Osteoblast (primary cell): ENCODE data around the gene AGRP. TPM values are rescaled to one million over a fixed set of nuclear protein-coding genes. Genes with fewer than 3 reads are reported as not detected.

Experiments
- DNase-seq: peaks from one replicate; pipeline ENCODE4 v3.0.0; 2011; ENCODE audit warnings: low spot score, mixed read lengths; ENCODE audit not compliant: insufficient read length; ENCODE audit errors: missing footprints
- H2AFZ ChIP-seq: 2 replicates; pipeline ENCODE4 v1.6.0; 2011; ENCODE audit warnings: mild to moderate bottlenecking, low read length
- H3K27ac ChIP-seq: 2 replicates; pipeline ENCODE4 v1.5.1; 2011; ENCODE audit warnings: mild to moderate bottlenecking, low read depth, low read length, moderate library complexity
- H3K27me3 ChIP-seq: 2 replicates; pipeline ENCODE4 v1.6.0; 2012; ENCODE audit warnings: mild to moderate bottlenecking, control low read depth, inconsistent platforms, low read length, moderate library complexity; ENCODE audit not compliant: insufficient read depth
- H3K36me3 ChIP-seq: 2 replicates; pipeline ENCODE4 v1.5.1; 2011; ENCODE audit warnings: mild to moderate bottlenecking, low read length, control low read depth, moderate library complexity; ENCODE audit not compliant: insufficient read depth
- H3K4me1 ChIP-seq: 2 replicates; pipeline ENCODE4 v1.5.1; 2011; ENCODE audit warnings: mild to moderate bottlenecking, low read length, control low read depth, moderate library complexity; ENCODE audit not compliant: insufficient read depth
- H3K4me2 ChIP-seq: 2 replicates; pipeline ENCODE4 v1.6.0; 2011; ENCODE audit warnings: mild to moderate bottlenecking, low read length; ENCODE audit not compliant: insufficient read depth
- H3K4me3 ChIP-seq: fragments of 200-600 bp; sonication (generic); 3 replicates; pipeline ENCODE4 v1.5.1; 2012; ENCODE audit warnings: mild to moderate bottlenecking, low read length, inconsistent platforms; ENCODE audit not compliant: insufficient read depth
- H3K79me2 ChIP-seq: 2 replicates; pipeline ENCODE4 v1.6.0; 2012; ENCODE audit warnings: mild to moderate bottlenecking, low read length, control low read depth, inconsistent platforms; ENCODE audit not compliant: insufficient read depth
- H3K9me3 ChIP-seq: 2 replicates; pipeline ENCODE4 v1.5.1; 2011; ENCODE audit warnings: low read depth, low read length, control low read depth
- H4K20me1 ChIP-seq: 2 replicates; pipeline ENCODE4 v1.6.0; 2012; ENCODE audit warnings: mild to moderate bottlenecking, low read length, control low read depth; ENCODE audit not compliant: insufficient read depth
- CTCF ChIP-seq: IDR thresholded peaks from 2 replicates; pipeline ENCODE4 v1.5.1; 2011; ENCODE audit warnings: mild to moderate bottlenecking, low read depth, low read length, moderate library complexity; ENCODE audit errors: extremely low read depth
- total RNA-seq: library from RNA; depleted of rRNA; stranded (reverse); fragments of >200 nt; gene quantifications from 2 replicates; pipeline ENCODE4 v1.2.3, GENCODE V29; 2012

Gene AGRP
- total RNA-seq, 1 donor = not detected

- no peak overlapping the region for H3K4me2 ChIP-seq
- H3K4me3 ChIP-seq = no peak overlapping the region
- peaks cover 88% of the 10 kb centered on the region for H3K79me2 ChIP-seq
- H3K27me3 ChIP-seq = no peaks in the 10 kb centered on the region
- peaks cover 94% of the 10 kb centered on the region for H4K20me1 ChIP-seq
- TF ChIP-seq CTCF = peak; percentile 66
- H3K36me3 ChIP-seq = peaks cover 14% of the 10 kb centered on the region
- peak overlapping the region; percentile 24 for H3K27ac ChIP-seq
- H3K9me3 ChIP-seq = no peaks in the 10 kb centered on the region
- peaks cover 37% of the 10 kb centered on the region for H3K4me1 ChIP-seq
- DNase-seq = peak; percentile 96
- H2AFZ ChIP-seq = no peak overlapping the region
Observed at GRCh38 chr16:67456391-67457081, 26.8 kb downstream of the AGRP start.

GRCh38 chr16:67454852-67455251, 28.5 kb downstream of the AGRP start:
- Histone ChIP-seq H3K4me2 (no peak overlapping the region), H3K4me3 (no peak overlapping the region), H3K27me3 (no peaks in the 10 kb centered on the region), H3K79me2 (peaks cover 88% of the 10 kb centered on the region), H3K36me3 (peaks cover 18% of the 10 kb centered on the region), H4K20me1 (peaks cover 85% of the 10 kb centered on the region), H3K4me1 (peaks cover 35% of the 10 kb centered on the region), H3K27ac (no peak overlapping the region), H2AFZ (no peak overlapping the region), H3K9me3 (no peaks in the 10 kb centered on the region)
- no peak for DNase-seq
- TF ChIP-seq CTCF = no peak

- Histone ChIP-seq H3K4me2 (no peak overlapping the region), H4K20me1 (peaks cover 83% of the 10 kb centered on the region), H2AFZ (no peak overlapping the region), H3K4me3 (no peak overlapping the region), H3K27me3 (no peaks in the 10 kb centered on the region), H3K36me3 (peaks cover 18% of the 10 kb centered on the region), H3K9me3 (no peaks in the 10 kb centered on the region), H3K27ac (no peak overlapping the region), H3K79me2 (peaks cover 88% of the 10 kb centered on the region), H3K4me1 (peaks cover 30% of the 10 kb centered on the region)
- TF ChIP-seq CTCF = no peak
- peak; percentile 57 for DNase-seq
Observed at GRCh38 chr16:67454104-67454503, 29.2 kb downstream of the AGRP start.

- Histone ChIP-seq H3K4me3 (no peak overlapping the region), H3K27me3 (no peaks in the 10 kb centered on the region), H3K9me3 (no peaks in the 10 kb centered on the region), H3K4me2 (no peak overlapping the region), H4K20me1 (peaks cover 79% of the 10 kb centered on the region), H3K79me2 (peaks cover 83% of the 10 kb centered on the region), H3K4me1 (peaks cover 9% of the 10 kb centered on the region), H2AFZ (no peak overlapping the region), H3K36me3 (peaks cover 18% of the 10 kb centered on the region), H3K27ac (no peak overlapping the region)
- TF ChIP-seq CTCF = no peak
- peak; percentile 55 for DNase-seq
Observed at GRCh38 chr16:67451704-67452435, 31.5 kb downstream of the AGRP start.
